Lung (tissue), 12 donors: Measurements from ENCODE around the gene EWSR1. TPM values are rescaled to one million over a fixed set of nuclear protein-coding genes. Genes with fewer than 3 reads are reported as not detected.

Source experiments
- ATAC-seq: fragments of 200-7000 bp; cut with Tn5 transposase; one replicate; pipeline ENCODE4 v1.9.1; 2020; ENCODE audit warnings: moderate number of reproducible peaks; ENCODE audit not compliant: insufficient read depth, low FRiP score
- DNase-seq, 3 donors: peaks; one replicate each; pipeline ENCODE4 v3.0.0-alpha.2; 2013 to 2017
- H3K27ac ChIP-seq, 2 donors: one replicate each; pipeline ENCODE4 v1.5.1; 2013; ENCODE audit warnings: mild to moderate bottlenecking in 2 of 2, moderate library complexity in 2 of 2, control low read depth in 1 of 2, inconsistent platforms in 1 of 2, low read depth in 1 of 2, low read length in 1 of 2
- H3K27me3 ChIP-seq, 3 donors: one replicate each; pipeline ENCODE4 v1.5.1; 2013; ENCODE audit warnings: low read length in 2 of 3; ENCODE audit not compliant: control insufficient read depth in 3 of 3, insufficient read depth in 3 of 3
- H3K36me3 ChIP-seq, 4 donors: one replicate each; pipeline ENCODE4 v1.5.1; 2013; ENCODE audit warnings: low read length in 4 of 4, mild to moderate bottlenecking in 1 of 4, moderate library complexity in 1 of 4; ENCODE audit not compliant: control insufficient read depth in 4 of 4, insufficient read depth in 4 of 4
- H3K4me1 ChIP-seq, 5 donors: one replicate each; pipeline ENCODE4 v1.5.1; 2013; ENCODE audit warnings: low read length in 5 of 5, mild to moderate bottlenecking in 2 of 5, moderate library complexity in 1 of 5; ENCODE audit not compliant: control insufficient read depth in 5 of 5, insufficient read depth in 5 of 5
- H3K4me3 ChIP-seq: one replicate; pipeline ENCODE4 v1.5.1; 2013; ENCODE audit warnings: mild to moderate bottlenecking, control low read depth, moderate library complexity
- H3K9ac ChIP-seq, 2 donors: one replicate each; pipeline ENCODE4 v1.5.1; 2013; ENCODE audit warnings: low read length in 2 of 2, control low read depth in 1 of 2; ENCODE audit not compliant: insufficient read depth in 1 of 2
- H3K9me3 ChIP-seq, 4 donors: one replicate each; pipeline ENCODE4 v1.5.1; 2013; ENCODE audit warnings: low read length in 3 of 4, mild to moderate bottlenecking in 1 of 4, moderate library complexity in 1 of 4; ENCODE audit not compliant: control insufficient read depth in 4 of 4, insufficient read depth in 3 of 4
- CTCF ChIP-seq: IDR thresholded peaks from 2 replicates; pipeline ENCODE4 v1.5.1; 2012; ENCODE audit warnings: mild to moderate bottlenecking; ENCODE audit errors: control extremely low read depth, extremely low read depth
- WGBS, 2 donors: extraction: QIAGEN DNeasy Blood & Tissue Kit; methylation state at CpG; one replicate each; pipeline ENCODE4 v1.1.7; 2013; 5-methylcytosine and 5-hydroxymethylcytosine counted together
- polyA plus RNA-seq, 2 donors: library from polyadenylated mRNA; stranded (reverse); fragments of 200-250 nt; gene quantifications; one replicate each; pipeline ENCODE4 v1.2.1, GENCODE V29; 2013
- total RNA-seq, 2 donors: library from RNA; depleted of rRNA in 1 of 2; stranded (reverse); fragments of >200 nt in 1 of 2; gene quantifications; one replicate each; pipeline ENCODE4 v1.2.1, GENCODE V29; 2014 to 2021
- donor health status: control.
- donor health status: control.
- donor health status: Bipolar disorder and iron deficiency.
- donor health status: healthy.
- donor health status: DM: yes; HTN: yes; CAD: no.

The EWSR1 gene
- total and polyA plus RNA-seq, 4 donors = 115 to 215 (median 168) TPM

GRCh38 chr22:29270475-29271271 lies 2.6 kb downstream of the EWSR1 start:
- H3K27me3 ChIP-seq = no peaks in the 10 kb centered on the region
- DNase-seq (no peak), ATAC-seq (no peak)
- no peak for TF ChIP-seq CTCF
- peak overlapping the region in 1 of 2 donors; percentile 83 for H3K9ac ChIP-seq
- H3K36me3 ChIP-seq = peaks cover 7 to 37% (median 28%) of the 10 kb centered on the region in 4 donors
- 13 to 29% methylated on average over 9 of the region's 9 CpGs for WGBS, 2 donors
- H3K9me3 ChIP-seq = no peaks in the 10 kb centered on the region
- H3K4me1 ChIP-seq = peaks cover 12 to 51% (median 24%) of the 10 kb centered on the region in 5 donors
- H3K4me3 ChIP-seq = no peak overlapping the region
- H3K27ac ChIP-seq = no peak overlapping the region

- DNase-seq (no peak), ATAC-seq (no peak)
- Histone ChIP-seq H3K9me3 (no peaks in the 10 kb centered on the region), H3K9ac (no peak overlapping the region), H3K4me1 (peaks cover 1 to 36% (median 24%) of the 10 kb centered on the region in 5 donors), H3K27ac (no peak overlapping the region), H3K4me3 (no peak overlapping the region), H3K27me3 (no peaks in the 10 kb centered on the region), H3K36me3 (peaks cover 15 to 56% (median 39%) of the 10 kb centered on the region in 4 donors)
- 79 to 84% methylated on average over 2 of the region's 2 CpGs for WGBS, 2 donors
- no peak for TF ChIP-seq CTCF
These were observed 4.6 kb downstream of the EWSR1 start for GRCh38 chr22:29272624-29273023.

- DNase-seq (no peak), ATAC-seq (no peak)
- peaks cover 1 to 24% (median 18%) of the 10 kb centered on the region in 5 donors for H3K4me1 ChIP-seq
- H3K27ac ChIP-seq = no peak overlapping the region
- peaks cover 26 to 68% (median 53%) of the 10 kb centered on the region in 4 donors for H3K36me3 ChIP-seq
- 70 to 78% methylated on average over 3 of the region's 3 CpGs for WGBS, 2 donors
- H3K9ac ChIP-seq = no peak overlapping the region
- no peaks in the 10 kb centered on the region for H3K27me3 ChIP-seq
- H3K9me3 ChIP-seq = no peaks in the 10 kb centered on the region
- TF ChIP-seq CTCF = no peak
- H3K4me3 ChIP-seq = no peak overlapping the region
These were observed 7.1 kb downstream of the EWSR1 start for GRCh38 chr22:29275167-29275566.
